Middle frontal gyrus (tissue), 1 donor: ENCODE results near the gene FARS2.

Experiments used
- DNase-seq: peaks from one replicate; pipeline ENCODE4 v3.0.0-alpha.2; 2015; ENCODE audit warnings: low spot score; ENCODE audit errors: extremely low spot score

FARS2 gene

DNA sequence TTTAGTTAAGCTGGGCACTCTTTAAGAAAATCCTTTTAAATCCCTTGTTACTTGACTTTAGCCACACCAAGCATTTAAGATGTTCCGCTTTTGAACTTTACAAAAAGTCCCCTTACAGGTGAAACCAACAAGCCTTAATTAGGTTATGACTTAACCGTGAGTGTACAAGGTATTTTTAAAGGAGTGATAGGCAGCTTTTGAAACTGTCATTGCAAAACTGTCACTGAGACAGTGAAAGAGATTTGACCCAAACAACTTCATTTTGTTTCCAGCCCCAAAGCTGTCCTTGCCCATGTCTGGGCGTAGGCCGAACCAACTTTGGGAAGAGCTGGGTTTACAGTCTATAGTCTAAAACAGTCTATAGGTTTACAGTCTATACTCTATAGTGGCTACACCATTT, 305.4 kb downstream of the FARS2 start:
- no peak for DNase-seq

- no peak for DNase-seq
Measured at GRCh38 chr6:5567352-5567751, 306.0 kb downstream of the FARS2 start.

DNA sequence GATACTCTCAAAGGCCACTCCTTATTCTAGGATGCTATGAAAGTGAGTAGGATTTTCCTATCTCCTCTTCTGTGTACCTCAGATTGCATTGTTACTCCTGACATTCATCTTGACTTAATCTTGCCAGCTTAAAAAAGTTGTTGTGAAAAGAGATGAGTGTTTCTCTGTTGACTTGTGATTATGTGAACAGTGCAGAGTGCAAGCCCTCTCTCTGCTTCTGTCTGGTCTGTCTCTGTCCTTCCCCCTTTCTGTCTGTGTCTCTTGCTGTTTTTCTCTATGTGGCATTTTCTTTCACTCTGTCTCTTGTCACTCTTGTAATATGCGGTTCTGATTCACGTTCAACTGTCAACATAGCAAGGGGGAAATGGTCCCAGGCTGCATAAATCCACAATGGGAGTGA, 306.6 kb downstream of the FARS2 start:
- DNase-seq: no peak

- DNase-seq: no peak
Measured at GRCh38 chr6:5569491-5569890, 308.2 kb downstream of the FARS2 start.

DNA sequence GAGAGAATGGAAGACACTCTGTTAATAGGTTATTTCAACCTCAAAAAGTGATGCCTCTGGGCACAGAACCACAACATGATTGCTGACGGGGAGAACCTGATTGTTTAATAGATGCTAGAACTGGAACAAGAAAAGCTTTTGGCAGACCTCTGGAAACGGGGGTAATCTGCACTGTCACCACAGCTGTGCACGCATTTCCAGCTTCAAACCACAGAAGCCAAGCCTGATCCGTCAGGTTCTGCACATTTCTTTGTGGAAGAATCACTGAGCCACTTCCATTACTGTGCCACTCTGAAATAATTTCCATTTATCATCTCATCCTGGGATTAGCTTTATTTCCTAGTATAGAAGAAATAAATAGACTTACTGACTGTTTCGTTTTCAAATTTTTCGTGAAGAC, 309.3 kb downstream of the FARS2 start:
- DNase-seq: no peak

DNA sequence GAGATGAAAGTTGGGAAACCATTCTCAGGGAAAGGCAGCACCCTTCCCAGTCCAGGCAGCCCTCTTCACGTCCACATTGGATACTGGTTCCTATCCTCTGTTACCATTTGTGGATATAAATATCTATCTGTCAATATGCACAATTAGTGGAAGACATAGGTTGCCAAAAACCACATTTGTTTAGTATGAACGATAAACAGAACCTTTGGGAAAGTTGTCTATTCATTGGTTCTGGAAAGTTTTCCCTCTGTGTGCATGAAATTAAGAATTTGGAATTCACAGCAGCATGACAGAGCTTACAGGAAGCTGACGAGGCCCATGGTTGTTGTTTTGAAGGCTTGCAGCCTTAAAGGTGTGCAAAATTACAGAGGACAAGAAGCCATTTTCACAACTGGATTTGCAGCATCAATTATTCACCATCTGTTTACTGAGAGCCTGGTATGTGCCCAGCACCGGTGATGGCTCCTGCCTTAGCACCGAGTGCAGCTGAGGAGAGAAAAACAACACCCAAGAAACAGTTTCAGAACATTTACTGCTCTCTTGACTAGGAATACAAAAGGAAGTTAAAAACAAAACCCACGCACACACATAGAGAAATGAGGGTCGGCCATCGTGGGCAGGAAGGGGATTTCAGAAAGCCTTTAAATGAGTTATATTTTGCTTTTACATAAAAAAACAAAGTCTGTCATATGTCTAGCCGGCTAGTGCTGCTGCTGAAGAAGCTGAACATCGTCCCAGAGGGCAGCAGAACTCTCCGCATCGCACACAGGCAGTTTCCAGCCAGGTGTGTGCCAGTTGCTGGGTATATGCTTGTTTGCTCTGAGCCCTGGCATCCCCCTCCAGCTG, 319.6 kb downstream of the FARS2 start:
- no peak for DNase-seq

DNA sequence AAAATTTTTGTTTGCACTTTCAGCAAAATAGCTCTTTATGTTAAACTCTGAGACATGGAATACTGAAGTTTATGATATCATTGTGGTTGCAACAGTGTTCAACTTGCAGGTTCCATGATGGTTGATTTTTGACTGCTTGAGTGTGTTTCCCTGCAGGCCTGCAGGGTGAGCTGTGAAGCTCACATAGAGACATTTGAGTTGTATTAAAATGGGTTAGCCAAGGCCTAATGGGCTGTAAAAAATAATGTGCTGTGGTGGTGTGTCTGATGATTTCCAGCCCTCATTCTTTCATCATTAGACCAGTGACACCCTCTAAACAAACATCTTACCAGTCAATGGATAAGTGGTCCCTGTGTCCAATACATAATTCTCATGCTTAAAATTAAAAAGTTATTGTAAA, 321.4 kb downstream of the FARS2 start:
- no peak for DNase-seq

DNA sequence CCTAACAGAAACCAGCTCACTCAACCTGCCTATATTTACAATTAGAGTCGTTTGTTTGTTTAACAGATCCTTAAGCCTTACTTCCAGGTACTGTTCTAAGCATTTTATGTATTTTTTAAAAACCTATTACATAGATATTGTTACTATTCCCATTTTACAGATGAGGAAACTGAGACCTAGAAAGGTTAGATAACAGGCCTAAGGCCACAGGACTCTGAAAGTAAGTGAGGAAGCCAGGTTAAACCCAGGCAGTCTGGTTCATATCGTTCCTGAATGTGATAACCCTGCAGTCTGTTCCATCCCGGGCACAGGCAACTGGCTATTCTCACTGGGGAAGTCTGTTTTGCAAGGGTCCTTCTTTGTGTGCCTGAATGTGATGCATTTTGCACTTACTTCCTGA, 322.2 kb downstream of the FARS2 start:
- DNase-seq: no peak

GRCh38 chr6:5584078-5584482, 322.8 kb downstream of the FARS2 start:
- no peak for DNase-seq

DNA sequence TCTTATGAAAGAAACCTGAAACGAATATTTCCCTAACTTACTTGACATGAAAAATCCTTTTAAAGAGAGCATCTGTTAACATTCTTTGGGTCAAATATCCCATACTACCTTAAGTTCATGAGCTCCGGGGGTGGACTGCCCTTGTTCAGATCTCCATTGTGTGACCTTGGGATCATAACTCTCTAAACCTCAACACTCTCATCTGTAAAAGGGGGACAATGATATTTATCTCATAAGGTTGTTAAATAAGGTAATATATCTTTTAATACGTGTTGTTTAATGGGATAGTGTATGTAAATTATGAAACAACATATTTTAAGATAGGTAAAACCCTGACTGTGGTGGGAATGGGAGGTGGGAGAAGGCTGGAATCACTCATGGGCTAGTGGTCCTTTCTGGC, 326.3 kb downstream of the FARS2 start:
- DNase-seq: no peak

DNA sequence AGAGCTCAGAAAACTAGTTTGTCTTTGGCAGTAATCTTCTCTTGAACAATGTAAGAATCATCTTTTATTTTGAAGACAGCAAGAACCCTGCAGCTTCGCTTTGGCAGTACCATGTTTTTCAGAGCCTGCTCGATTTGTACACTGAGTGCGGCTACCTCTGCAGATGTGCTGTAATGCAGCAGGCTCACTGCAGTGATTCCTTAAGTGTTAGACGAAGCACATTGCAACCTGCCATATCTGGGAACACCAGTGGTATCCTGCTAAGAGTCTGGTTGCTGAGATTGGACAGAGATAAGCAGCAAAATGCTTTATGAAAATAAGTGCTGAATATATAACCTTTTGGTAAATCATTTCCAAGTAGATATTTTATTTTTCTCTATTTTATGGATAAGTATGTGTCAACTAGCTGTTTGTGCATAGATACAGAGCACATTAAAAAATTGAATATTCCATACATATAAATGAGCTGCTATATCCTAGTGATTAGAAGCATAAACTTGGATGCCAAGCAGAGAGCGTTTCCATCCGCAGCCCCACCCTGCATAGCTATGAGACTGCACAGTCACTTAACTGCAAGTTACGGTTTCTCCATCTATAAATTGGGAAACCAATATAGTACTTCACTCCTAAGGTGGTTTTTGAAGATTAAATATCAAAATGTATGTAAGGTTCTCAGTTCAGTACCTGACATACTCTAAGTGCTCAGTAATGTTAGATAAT, 328.3 kb downstream of the FARS2 start:
- DNase-seq: no peak

DNA sequence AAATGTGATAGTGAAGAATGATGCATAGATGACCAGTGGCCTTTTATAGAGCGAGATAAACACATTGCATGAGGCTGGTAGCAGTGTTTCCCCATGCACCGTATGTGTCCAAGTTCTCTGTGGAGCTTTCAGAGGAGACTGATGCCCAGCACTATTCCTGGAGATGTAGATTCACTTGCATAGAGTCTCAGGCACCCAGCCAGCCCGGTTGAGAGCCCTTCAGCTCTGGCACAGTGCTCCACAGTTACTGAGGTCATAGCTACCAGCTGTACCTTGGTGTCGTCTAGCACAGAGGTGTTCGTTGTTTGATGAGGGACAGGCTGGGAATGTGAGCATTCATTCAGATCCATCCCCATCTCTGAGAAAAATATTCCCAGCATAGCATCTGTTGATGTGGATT, 328.9 kb downstream of the FARS2 start:
- no peak for DNase-seq

- DNase-seq: no peak
Measured at GRCh38 chr6:5592886-5593519, 331.7 kb downstream of the FARS2 start.

DNA sequence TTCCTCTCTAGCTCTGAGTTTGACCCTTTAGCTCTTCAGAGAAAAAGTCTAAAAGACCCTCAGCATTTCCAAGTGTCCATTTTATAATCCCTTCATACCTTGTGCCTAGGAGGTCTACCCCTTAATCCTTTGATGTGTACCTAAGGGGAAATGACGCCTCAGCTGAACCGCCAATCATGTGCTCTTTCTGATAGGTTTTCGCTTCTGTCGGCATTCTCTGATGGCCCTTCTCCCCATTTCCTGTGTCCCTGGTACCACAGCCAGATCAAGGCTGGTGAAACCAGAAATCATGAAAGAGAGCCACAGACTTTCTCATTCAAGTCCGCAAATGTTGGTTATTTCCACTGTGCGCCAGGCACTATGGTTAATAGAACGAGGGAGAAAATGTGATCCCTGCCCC, 333.9 kb downstream of the FARS2 start:
- no peak for DNase-seq

DNA sequence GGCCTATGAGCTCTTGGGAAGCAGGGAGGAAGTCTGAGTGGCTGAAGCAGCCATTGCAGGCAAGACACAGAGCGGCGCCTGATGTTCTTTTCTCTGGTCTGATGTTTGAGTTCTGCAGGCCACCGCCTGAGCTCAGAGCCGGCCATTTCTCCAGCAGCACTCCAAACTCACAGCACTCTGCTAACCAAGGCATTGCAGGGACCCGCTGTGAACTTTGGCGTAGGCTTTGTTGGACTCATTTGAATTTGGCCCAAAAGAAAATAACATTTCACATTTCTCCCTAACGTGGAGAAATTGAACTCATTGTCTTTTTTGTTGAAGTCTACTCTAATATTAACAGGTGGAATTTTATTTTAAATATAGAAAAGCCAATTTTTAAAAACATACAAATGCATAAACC, 336.1 kb downstream of the FARS2 start:
- DNase-seq: no peak

DNA sequence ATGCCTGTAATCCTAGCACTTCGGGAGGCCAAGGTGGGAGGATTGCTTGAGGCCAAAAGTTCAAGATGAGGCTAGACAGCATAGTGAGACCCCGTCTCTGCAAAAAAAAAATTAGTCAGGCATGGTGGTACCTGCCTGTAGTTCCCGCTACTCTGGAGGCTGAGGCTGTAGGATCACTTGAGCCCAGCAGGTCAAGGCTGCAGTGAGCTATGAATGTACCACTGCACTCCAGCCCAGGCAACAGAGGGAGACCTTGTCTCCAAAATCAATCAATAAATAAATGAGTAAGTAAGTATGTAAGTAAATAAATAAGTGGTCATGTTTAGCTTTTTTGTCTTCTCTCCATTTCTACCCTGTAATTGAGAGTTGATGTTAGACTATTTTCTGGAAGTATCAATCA, 336.8 kb downstream of the FARS2 start:
- DNase-seq: no peak

GRCh38 chr6:5599127-5599526, 337.8 kb downstream of the FARS2 start:
- no peak for DNase-seq

- DNase-seq: no peak
Measured at GRCh38 chr6:5605937-5606336, 344.6 kb downstream of the FARS2 start.

DNA sequence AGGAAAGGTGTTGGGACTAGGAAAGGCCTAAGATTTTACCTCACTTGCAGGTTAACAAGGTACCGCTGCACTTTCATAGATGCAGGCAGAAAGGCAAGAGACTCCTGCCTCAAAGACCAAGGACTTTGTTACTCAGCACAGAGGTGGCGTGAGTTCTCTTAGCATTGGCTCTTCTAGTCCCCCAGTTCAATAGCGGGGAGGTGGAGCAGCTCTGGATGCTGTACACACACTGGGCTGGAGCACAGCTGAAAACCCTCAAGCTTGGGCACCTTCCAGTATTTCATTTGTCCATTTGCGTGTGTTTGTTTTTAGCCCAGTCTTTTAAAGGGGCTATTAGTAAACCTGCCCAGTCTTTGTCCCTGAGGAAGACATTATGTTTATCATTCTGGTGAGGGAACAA, 345.2 kb downstream of the FARS2 start:
- DNase-seq: no peak

GRCh38 chr6:5610640-5611039, 349.3 kb downstream of the FARS2 start:
- no peak for DNase-seq

GRCh38 chr6:5617179-5617578, 355.9 kb downstream of the FARS2 start:
- no peak for DNase-seq

- DNase-seq: no peak
Measured at GRCh38 chr6:5619249-5619648, 357.9 kb downstream of the FARS2 start.
